ENCODE results near the gene ZNF512.

Gene ZNF512

DNA sequence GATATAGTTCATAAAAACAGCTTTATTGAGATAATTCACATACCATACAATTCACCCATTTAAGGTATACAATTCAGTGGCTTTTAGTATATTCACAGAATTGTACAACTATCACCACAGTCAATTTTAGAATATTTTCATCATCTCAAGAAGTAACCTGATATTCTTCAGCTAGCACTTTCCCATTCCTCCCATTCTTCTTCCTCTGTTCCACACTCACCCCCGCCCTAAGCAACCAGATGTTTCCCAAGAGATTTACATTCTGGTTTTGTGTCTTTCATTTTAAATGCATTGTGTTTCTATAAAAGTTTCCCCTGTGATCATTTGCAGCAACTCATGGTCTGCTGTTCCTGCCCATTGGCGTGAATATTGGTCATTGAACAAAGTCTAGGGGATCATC lies 51.4 kb downstream of the ZNF512 start:
- in situ Hi-C loops (cut with HindIII; ENCODE audit: low sequenced_read_pairs) = no loop called here
- H3K4me3 ChIP-seq (ENCODE audit: low read depth, low read length) = no peak overlapping the region
- TF ChIP-seq, protein P1, sequence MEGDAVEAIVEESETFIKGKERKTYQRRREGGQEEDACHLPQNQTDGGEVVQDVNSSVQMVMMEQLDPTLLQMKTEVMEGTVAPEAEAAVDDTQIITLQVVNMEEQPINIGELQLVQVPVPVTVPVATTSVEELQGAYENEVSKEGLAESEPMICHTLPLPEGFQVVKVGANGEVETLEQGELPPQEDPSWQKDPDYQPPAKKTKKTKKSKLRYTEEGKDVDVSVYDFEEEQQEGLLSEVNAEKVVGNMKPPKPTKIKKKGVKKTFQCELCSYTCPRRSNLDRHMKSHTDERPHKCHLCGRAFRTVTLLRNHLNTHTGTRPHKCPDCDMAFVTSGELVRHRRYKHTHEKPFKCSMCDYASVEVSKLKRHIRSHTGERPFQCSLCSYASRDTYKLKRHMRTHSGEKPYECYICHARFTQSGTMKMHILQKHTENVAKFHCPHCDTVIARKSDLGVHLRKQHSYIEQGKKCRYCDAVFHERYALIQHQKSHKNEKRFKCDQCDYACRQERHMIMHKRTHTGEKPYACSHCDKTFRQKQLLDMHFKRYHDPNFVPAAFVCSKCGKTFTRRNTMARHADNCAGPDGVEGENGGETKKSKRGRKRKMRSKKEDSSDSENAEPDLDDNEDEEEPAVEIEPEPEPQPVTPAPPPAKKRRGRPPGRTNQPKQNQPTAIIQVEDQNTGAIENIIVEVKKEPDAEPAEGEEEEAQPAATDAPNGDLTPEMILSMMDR (IDR thresholded peaks at IDR 0.05; ENCODE audit: low read depth, low read length) = no peak
- DNase-seq (ENCODE audit: low read depth, low spot score) = no peak

DNA sequence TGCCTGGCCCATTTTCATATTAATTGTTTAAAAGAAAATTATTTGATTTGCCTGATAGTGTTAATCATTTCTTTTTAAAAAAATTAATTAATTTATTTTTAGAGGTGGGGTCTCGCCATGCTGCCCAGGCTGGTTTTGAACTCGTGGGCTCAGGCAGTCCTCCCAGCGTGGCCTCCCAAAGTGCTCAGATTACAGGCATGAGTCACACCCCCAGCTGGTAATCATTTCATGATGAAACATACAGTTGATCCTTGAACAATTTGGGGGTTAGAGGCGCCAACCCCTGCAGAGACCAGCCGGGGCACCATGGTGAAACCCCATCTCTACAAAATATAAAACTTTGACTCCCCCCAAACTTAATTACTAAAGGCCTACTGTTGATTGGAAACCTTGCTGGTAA lies 53.9 kb downstream of the ZNF512 start:
- H3K4me3 ChIP-seq (ENCODE audit: low read depth, low read length) = no peak overlapping the region
- in situ Hi-C loops (cut with HindIII; ENCODE audit: low sequenced_read_pairs) = no loop called here
- TF ChIP-seq, protein P1 (IDR thresholded peaks at IDR 0.05; ENCODE audit: low read depth, low read length) = no peak
- DNase-seq (ENCODE audit: low read depth, low spot score) = no peak

DNA sequence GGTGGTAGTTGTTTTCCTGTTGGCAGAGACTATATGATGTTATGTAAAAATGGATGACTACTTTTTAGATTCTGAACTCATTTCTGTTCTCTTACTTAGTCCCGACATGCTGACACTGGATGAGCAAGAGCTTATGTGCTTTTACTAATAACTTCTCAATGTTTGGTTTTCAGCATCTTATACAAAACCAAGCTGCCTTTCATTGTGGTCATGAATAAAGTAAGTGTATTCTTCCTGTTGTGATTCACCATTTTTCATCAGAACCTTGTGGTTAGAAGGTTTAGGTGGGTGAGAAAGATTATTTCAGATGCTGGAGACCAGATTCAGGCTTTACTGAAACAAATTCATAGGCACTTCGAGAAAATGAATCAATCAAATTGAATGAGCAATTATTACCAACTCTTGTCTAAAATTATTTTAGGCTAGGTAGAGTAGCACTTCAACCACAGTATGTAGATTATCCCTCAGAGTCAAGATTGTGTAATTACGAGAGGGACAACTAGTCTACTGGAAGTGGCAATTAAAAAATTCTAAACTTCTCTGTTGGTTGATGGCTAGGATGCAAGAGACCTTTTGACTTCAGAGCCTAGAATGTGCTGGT lies 55.3 kb downstream of the ZNF512 start:
- DNase-seq (ENCODE audit: low read depth, low spot score) = peak; percentile 87
- in situ Hi-C loops (cut with HindIII; ENCODE audit: low sequenced_read_pairs) = no loop called here
- TF ChIP-seq, protein P1 (IDR thresholded peaks at IDR 0.05; ENCODE audit: low read depth, low read length) = no peak
- no peak overlapping the region for H3K4me3 ChIP-seq (ENCODE audit: low read depth, low read length)

DNA sequence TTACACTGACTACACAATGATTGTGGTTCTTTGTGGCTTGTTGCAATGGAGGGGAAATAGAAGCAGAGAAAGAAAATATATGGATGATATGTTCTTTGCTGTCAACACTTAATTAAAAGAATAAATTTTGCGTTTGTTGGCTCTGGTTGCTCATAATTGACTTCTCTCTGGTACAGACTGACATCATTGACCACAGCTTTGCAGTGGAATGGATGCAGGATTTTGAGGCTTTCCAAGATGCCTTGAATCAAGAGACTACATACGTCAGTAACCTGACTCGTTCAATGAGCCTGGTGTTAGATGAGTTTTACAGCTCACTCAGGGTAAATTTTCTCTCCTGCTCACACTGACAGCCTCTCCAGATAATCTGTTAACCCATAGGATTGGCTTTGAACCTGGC lies 55.9 kb downstream of the ZNF512 start:
- in situ Hi-C loops (cut with HindIII; ENCODE audit: low sequenced_read_pairs) = no loop called here
- TF ChIP-seq, protein P1 (IDR thresholded peaks at IDR 0.05; ENCODE audit: low read depth, low read length) = no peak
- no peak overlapping the region for H3K4me3 ChIP-seq (ENCODE audit: low read depth, low read length)
- peak; percentile 91 for DNase-seq (ENCODE audit: low read depth, low spot score)

DNA sequence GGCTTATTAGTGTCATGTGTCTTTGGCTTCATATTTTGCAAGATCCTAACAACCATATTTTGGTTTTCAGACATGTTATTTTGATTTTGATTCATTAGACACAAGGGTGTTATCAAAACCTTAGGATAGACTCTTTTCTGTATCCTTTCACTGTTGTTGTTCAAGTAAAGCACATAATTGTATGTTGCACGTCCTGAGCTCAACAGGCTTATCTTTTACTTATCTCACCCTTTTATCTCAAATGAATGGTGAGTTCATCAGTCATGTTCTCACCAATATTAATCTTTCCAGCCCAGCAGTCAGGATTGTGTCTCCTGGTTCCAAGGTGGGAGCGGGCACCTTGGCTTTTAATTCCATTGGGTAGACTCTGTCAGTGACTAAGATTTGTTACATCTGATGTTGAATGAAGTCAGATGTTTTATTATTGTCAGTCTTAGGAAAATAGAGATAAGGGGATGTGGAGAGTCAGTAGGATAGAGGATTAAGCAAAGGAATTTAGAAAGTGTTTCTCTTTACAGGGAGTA lies 57.9 kb downstream of the ZNF512 start:
- no peak for DNase-seq (ENCODE audit: low read depth, low spot score)
- TF ChIP-seq, protein P1 (IDR thresholded peaks at IDR 0.05; ENCODE audit: low read depth, low read length) = no peak
- in situ Hi-C loops (cut with HindIII; ENCODE audit: low sequenced_read_pairs) = no loop called here
- no peak overlapping the region for H3K4me3 ChIP-seq (ENCODE audit: low read depth, low read length)

DNA sequence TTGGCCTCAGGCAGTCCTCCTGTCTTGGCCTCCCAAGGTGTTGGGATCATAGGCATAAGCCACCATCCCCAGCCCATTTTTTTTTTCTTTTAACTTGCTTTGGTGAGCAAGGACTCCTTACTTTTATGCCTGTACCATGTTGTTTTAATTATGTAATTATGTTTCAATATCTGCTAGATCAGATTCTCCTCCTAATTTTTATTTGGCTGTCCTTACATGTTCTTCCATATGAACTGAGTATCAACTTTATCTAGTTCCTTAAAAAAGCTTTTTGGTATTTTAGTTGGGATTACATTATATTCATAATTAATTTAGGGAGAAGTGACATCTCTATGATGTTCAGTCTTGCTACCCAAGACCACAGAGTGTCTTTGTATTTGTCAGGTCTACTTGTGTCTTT lies 62.4 kb downstream of the ZNF512 start:
- no peak for DNase-seq (ENCODE audit: low read depth, low spot score)
- H3K4me3 ChIP-seq (ENCODE audit: low read depth, low read length) = no peak overlapping the region
- in situ Hi-C loops (cut with HindIII; ENCODE audit: low sequenced_read_pairs) = no loop called here
- TF ChIP-seq, protein P1 (IDR thresholded peaks at IDR 0.05; ENCODE audit: low read depth, low read length) = no peak

Data from astrocyte of the spinal cord (primary cell).